GM21390 (cell line): ENCODE measurements around the gene CORO7.

ENCODE experiments used
- ATAC-seq: cut with Tn5 transposase; IDR thresholded peaks from one replicate; pipeline ENCODE4 v1.9.1; 2021; ENCODE audit not compliant: unreplicated experiment

Gene CORO7

DNA sequence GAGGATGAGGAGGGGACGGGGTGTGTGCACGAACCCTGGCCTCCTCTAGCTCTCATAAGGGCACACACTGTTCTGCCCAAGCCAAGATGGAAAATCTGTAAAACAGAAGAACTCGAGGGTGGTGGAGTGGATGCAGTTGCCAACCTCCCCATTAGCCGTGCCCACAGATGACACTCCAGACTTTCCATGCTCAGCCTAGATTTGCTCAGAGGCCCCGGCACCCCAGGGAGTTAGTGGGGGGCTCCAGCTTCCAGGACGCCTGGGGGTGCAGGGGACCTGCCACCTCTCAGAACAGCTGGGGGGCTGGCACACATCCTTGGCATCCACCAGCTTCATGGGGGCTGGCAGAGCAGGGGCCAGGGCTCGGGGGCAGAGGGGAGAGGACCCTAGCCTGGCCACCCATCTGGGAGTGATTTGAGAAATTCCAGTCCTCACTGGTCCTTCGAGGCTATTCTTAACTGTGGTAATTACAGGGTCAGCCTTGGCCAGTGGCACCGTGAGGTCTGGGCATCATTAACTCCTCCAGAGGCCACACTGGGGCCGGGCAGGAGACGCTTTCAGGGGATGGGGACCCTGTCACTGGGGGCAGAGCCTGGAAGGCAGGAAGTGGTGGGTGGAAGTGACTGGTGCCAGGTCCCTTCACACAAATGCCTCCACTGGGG, 30.5 kb downstream of the CORO7 start:
- ATAC-seq: no peak

DNA sequence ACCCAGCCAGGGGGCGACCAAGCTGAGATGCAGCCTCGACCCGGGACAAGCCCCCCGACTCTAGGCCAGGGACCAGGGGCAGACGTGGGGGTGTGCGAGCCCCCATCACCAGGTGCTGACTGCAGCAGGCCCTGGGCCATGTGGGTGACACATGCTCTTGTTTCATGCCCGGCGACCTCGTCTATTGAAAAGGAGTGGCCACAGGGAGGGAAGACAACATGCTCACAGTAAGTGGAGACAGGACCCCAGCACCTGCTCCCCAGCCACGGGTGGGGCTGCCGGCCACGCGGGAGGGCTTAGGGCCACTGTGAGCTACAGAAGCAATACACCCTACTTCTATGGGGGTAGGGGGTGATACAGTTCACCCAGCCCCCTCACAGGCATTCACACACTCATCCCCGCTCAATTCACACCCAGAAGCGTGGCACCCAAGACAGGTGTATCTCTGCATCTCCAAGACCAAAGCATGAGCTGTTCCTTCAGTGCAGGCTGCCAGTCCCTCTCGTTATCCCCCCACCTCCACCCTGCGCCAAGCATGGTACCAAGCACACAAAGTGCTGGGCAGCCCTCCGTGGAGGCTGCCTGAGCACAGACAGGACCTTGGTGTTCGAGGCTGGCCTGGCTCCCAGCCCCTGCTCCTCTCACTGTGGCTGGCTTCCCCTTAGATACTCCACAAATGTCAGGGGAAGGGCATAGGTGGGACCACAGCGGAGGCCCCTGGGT, 31.2 kb downstream of the CORO7 start:
- no peak for ATAC-seq

DNA sequence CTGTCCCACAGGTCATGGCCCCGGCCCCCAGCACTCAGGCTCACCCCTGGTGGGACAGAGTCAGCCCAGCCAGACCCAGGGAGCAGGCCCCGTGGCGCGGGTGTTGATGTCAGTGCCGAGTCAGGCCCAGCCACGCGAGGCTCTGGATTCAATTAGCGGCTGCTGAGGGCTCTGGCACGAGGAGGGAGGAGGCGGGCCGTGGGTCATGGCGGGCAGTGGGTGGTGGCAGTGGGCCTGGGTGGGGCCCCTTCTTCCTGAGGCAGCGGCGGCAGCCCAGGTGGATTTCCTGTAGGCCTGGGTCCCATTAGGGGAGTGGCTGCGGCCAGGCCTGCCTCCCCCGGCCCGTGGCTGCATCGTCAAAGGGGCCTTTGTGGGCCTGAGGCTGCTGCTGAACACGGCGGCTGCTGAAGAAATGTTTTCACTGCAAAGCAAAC, 31.9 kb downstream of the CORO7 start:
- ATAC-seq: no peak

DNA sequence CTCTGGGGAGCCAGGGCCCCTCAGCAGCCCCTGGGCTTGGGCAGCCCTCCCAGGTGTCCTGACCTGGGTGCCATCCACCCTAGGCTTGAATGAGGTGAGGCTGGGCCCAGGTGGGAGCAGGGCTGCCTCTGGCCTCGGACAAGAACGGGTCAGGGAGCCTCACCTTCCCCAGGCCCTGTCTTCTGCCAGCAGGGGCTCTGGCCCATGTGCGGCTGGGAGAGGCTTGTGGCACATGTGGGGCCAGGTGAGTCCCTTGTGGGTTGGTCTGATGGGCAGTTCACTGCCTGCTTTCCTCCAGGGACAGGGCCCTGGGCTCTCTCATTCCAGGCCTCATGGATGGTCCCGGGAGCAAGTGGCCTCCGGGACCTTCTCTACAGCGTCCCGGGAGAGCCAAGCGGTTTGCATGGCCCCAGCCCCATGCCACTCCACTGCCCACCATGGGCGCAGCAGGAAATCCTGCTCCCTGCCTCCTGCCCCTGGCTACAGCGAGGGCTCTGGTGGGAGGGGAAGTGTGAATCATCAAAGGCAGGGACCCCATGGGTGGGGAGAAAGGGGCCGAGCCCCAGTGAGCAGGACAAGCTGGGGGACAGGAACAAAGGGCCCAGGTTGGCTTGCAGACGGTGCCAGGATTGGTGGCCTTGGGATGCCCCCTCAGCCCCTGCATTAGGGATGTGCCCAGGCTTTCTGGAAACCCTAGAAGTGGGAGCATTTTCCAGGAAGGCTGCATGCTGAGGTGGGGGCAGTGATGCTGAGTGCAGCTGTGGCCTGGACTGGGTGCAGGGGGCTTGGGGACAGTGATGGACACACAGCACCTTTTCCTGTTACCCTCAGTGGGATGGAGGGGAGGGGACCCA, 32.6 kb downstream of the CORO7 start:
- no peak for ATAC-seq

- ATAC-seq: no peak
Observed at GRCh38 chr16:4382795-4383357, 33.5 kb downstream of the CORO7 start.

DNA sequence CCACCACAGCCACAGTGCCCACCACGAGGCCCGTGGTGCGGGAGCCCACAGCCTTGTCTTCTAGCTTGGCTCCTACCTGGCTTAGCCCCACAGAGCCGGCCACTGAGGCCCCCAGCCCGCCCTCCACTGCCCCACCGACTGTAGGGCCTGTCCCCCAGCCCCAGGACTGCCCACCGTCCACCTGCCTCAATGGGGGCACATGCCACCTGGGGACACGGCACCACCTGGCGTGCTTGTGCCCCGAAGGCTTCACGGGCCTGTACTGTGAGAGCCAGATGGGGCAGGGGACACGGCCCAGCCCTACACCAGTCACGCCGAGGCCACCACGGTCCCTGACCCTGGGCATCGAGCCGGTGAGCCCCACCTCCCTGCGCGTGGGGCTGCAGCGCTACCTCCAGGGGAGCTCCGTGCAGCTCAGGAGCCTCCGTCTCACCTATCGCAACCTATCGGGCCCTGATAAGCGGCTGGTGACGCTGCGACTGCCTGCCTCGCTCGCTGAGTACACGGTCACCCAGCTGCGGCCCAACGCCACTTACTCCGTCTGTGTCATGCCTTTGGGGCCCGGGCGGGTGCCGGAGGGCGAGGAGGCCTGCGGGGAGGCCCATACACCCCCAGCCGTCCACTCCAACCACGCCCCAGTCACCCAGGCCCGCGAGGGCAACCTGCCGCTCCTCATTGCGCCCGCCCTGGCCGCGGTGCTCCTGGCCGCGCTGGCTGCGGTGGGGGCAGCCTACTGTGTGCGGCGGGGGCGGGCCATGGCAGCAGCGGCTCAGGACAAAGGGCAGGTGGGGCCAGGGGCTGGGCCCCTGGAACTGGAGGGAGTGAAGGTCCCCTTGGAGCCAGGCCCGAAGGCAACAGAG, 34.2 kb downstream of the CORO7 start:
- ATAC-seq: no peak

DNA sequence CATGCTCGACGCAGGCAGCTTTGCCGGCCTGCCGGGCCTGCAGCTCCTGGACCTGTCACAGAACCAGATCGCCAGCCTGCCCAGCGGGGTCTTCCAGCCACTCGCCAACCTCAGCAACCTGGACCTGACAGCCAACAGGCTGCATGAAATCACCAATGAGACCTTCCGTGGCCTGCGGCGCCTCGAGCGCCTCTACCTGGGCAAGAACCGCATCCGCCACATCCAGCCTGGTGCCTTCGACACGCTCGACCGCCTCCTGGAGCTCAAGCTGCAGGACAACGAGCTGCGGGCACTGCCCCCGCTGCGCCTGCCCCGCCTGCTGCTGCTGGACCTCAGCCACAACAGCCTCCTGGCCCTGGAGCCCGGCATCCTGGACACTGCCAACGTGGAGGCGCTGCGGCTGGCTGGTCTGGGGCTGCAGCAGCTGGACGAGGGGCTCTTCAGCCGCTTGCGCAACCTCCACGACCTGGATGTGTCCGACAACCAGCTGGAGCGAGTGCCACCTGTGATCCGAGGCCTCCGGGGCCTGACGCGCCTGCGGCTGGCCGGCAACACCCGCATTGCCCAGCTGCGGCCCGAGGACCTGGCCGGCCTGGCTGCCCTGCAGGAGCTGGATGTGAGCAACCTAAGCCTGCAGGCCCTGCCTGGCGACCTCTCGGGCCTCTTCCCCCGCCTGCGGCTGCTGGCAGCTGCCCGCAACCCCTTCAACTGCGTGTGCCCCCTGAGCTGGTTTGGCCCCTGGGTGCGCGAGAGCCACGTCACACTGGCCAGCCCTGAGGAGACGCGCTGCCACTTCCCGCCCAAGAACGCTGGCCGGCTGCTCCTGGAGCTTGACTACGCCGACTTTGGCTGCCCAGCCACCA, 35.1 kb downstream of the CORO7 start:
- no peak for ATAC-seq

DNA sequence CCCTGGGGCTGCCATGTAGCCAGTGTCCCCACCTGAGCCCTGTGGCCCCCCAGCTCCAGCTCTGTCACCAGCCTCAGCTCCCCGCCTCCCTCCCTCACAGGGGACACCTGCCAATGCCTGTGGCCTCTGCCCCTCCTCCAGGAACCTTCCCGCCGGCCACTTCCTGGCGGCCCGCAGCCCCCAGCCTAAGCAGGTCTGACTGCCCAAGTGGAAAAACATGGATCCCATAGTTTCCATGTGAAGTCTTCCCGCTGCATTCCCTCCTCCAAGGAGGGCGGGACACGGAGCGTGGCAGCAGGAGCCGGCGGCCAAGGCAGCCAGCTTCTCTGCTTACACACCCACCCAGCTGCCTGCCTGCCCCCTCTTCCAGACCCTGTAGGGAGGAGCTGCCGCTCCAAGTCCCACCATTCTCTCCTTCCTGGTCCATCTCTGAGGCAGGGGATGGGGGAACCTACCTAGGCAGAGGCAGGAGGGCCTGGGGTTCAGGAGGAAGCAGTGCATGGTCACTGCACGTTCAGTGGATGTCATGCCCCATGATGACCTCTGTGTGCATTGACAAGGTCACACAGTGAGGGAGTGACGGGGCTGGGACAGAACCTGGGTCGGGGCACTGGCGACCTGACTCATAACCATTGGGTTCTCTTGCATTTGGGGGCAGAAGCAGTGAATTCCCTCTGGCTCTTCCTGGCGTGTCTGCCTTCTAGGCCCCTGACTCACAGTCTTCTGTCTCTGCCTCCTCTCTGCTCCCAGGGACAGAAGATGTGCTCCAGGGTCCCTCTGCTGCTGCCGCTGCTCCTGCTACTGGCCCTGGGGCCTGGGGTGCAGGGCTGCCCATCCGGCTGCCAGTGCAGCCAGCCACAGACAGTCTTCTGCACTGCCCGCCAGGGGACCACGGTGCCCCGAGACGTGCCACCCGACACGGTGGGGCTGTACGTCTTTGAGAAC, 36.0 kb downstream of the CORO7 start:
- no peak for ATAC-seq

GRCh38 chr16:4378999-4379690, 37.3 kb downstream of the CORO7 start:
- no peak for ATAC-seq

DNA sequence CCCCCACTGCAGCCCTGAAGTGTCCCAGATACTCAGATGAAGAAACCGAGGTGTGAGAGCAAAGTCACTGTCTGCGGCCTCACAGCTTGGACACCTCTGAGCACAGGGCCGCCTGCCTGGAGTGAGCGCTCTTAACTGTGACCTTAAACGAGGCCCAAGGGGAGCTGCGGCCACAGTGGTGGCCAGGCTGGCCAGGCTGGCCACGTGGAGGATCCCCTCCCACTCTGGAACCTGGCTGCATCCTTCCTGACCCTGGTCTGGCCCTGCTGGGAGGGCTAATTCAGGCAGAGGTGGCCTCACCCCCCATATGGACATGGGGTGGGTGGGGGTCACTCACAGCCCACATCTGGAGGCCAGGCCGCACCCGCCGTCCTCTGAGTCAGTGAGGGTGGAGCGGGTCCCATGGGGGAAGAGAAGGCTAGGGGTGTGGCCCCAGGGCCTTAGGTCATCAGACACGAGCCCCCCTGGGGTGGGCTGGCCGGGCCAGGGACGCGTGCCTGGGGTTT, 38.2 kb downstream of the CORO7 start:
- ATAC-seq: no peak

- ATAC-seq: no peak
Observed at GRCh38 chr16:4377573-4378154, 38.7 kb downstream of the CORO7 start.

DNA sequence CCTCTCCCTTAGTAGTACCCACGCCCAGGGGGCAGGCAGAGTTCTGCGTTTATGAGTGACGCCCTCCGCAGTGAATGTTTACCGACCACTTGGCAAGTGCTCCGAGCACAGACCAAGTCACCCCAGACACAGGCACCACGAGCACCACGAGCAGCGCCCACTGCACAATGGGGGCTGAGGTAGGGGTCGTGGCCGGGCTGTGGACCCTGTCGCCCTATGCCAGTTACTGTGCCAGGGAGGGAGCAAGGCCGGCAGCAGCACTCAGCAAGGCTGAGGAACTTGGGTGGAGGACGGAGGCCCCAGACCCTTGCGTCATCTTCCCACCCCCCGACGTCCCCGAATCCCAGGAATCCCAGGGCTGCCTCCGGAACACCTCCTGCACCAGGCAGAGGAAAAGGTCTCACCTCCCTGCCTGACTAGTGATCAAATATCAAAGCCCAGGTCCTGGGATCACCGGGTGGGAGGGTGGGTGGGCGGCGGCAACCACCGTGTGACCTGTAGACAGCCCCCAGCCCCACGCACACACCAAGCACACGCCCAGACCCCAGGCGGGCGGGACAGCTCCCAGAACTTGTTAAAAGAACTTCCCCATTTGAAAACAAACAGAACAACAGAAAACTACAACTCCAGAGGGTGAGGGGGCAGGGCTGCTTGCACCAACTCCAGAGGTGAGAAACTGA, 39.4 kb downstream of the CORO7 start:
- ATAC-seq: no peak

DNA sequence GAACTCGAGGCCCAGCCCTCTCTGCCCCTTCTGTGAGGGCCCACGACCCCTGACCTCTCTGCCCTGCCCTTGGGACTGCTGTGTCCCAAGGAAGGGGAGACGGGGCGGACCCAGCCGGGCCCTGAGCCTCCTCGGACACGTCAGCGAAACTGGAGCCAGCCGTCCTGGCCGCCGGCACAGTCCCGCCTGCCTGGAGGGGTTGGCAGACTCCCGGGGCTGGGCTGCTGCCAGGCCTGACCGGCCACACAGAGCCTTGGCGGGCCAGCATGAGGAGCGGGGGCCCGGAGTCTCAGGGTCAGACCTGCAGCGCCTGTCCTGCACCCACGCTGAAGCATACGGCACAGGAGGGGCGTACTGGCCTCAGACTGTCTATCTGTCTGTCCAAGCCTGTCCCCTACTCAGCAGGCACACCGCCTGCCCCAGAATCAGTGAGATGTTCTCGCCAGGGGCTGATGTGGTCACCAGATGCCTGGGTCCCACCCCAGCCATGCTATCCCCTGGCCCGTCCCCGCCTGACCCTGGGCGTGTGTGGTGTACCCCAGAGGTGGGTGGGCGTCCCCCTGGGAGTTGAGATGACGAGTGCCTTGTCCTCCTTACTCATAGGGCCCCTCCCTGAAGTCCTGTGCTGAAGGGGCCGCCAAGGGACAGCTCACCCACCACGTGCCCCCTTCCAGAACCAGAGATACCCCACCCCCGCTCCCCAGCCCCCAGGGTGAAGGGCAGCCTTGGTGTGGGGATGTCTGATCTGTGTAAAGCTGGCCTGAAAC, 40.1 kb downstream of the CORO7 start:
- no peak for ATAC-seq

DNA sequence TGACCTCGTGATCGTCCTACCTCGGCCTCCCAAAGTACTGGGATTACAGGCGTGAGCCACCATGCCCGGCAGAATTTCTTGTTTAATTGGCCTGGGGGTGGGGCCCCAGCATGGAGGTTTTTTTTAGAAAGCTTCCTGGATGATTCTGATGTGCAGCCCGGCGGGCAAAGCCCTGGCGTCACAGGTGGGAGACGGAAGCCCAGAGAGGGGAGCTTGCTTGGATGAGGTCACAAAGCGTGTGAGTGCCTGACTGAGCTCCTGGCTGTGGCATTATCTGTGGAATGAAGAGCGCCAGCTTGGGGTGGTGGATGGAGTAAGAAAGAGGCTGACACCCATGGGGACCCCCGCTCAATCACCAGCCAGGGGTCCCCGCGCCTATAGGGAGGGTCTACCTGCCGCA, 40.7 kb downstream of the CORO7 start:
- ATAC-seq: no peak

- no peak for ATAC-seq
Observed at GRCh38 chr16:4373909-4374742, 42.3 kb downstream of the CORO7 start.
